GM23338 (cell line): ENCODE data around the gene NTM. TPM values are rescaled to one million over a fixed set of nuclear protein-coding genes. Genes with fewer than 3 reads are reported as not detected.

Experiments
- ATAC-seq: fragments of 200-7000 bp; cut with Tn5 transposase; 3 replicates; pipeline ENCODE4 v1.9.1; 2020
- DNase-seq: peaks from one replicate; pipeline ENCODE4 v3.0.0-alpha.2; 2015; ENCODE audit warnings: low spot score
- H2AFZ ChIP-seq: fragments of 200-600 bp; sonication (generic); 2 replicates; pipeline ENCODE4 v1.8.0; 2016; ENCODE audit warnings: antibody characterized with exemption, mild to moderate bottlenecking, moderate library complexity
- H3F3A ChIP-seq: fragments of 200-600 bp; sonication (generic); replicated peaks from 2 replicates; pipeline ENCODE4 v1.8.0; 2017; ENCODE audit warnings: antibody characterized with exemption, mixed run types, low read depth
- H3K27ac ChIP-seq: fragments of 200-600 bp; sonication (generic); 2 replicates; pipeline ENCODE4 v1.6.1; 2016; ENCODE audit warnings: low read depth
- H3K27me3 ChIP-seq: fragments of 200-600 bp; sonication (generic); 2 replicates; pipeline ENCODE4 v1.8.0; 2016; ENCODE audit warnings: mild to moderate bottlenecking, mixed run types, moderate library complexity; ENCODE audit not compliant: insufficient read depth
- H3K36me3 ChIP-seq: fragments of 200-600 bp; sonication (generic); 2 replicates; pipeline ENCODE4 v1.8.0; 2016; ENCODE audit warnings: mild to moderate bottlenecking; ENCODE audit not compliant: insufficient read depth
- H3K4me1 ChIP-seq: fragments of 200-600 bp; sonication (generic); 2 replicates; pipeline ENCODE4 v1.8.0; 2016; ENCODE audit warnings: mild to moderate bottlenecking, moderate library complexity; ENCODE audit not compliant: insufficient read depth
- H3K4me2 ChIP-seq: fragments of 200-600 bp; sonication (generic); 2 replicates; pipeline ENCODE4 v1.7.1; 2017; ENCODE audit warnings: mixed run types
- H3K4me3 ChIP-seq: fragments of 200-600 bp; sonication (generic); 2 replicates; pipeline ENCODE4 v1.6.1; 2016; ENCODE audit warnings: mixed run types
- H3K79me2 ChIP-seq: fragments of 200-600 bp; sonication (generic); replicated peaks from 2 replicates; pipeline ENCODE4 v1.8.0; 2017; ENCODE audit warnings: mild to moderate bottlenecking; ENCODE audit not compliant: insufficient read depth
- H3K9me2 ChIP-seq: fragments of 200-600 bp; sonication (generic); 2 replicates; pipeline ENCODE4 v1.8.0; 2017; ENCODE audit not compliant: insufficient read depth
- H4K20me1 ChIP-seq: fragments of 200-600 bp; sonication (generic); replicated peaks from 2 replicates; pipeline ENCODE4 v1.8.0; 2017; ENCODE audit warnings: mild to moderate bottlenecking; ENCODE audit not compliant: insufficient read depth
- H3K27ac Mint-ChIP-seq: 2 replicates; pipeline ENCODE4 v1.8.0; 2020; ENCODE audit warnings: inconsistent platforms, mild to moderate bottlenecking, moderate library complexity, mixed read lengths
- H3K27me3 Mint-ChIP-seq: 3 replicates; pipeline ENCODE4 v1.8.0; 2022; ENCODE audit warnings: low read depth, mild to moderate bottlenecking, moderate library complexity, mixed read lengths, inconsistent platforms; ENCODE audit not compliant: insufficient read depth, poor library complexity
- H3K36me3 Mint-ChIP-seq: 3 replicates; pipeline ENCODE4 v1.8.0; 2021; ENCODE audit warnings: low read depth, mild to moderate bottlenecking, inconsistent platforms, moderate library complexity, mixed read lengths
- H3K4me1 Mint-ChIP-seq: 3 replicates; pipeline ENCODE4 v1.8.0; 2020; ENCODE audit warnings: mild to moderate bottlenecking, inconsistent platforms, mixed read lengths
- H3K4me3 Mint-ChIP-seq: 3 replicates; pipeline ENCODE4 v1.8.0; 2021; ENCODE audit warnings: moderate library complexity, mild to moderate bottlenecking, inconsistent platforms, mixed read lengths
- H3K9me3 Mint-ChIP-seq: 3 replicates; pipeline ENCODE4 v1.8.0; 2020; ENCODE audit warnings: moderate library complexity, mild to moderate bottlenecking, inconsistent platforms, mixed read lengths
- CREB1 ChIP-seq: fragments of 250-450 bp; sonication (Bioruptor Pico); IDR thresholded peaks from 2 replicates; pipeline ENCODE4 v1.5.0; 2020; ENCODE audit warnings: low read depth, mild to moderate bottlenecking, moderate library complexity
- EZH2 ChIP-seq: fragments of 200-600 bp; sonication (generic); IDR thresholded peaks from one replicate; pipeline ENCODE4 v1.8.0; 2017; ENCODE audit warnings: antibody characterized with exemption, mild to moderate bottlenecking, low read depth; ENCODE audit not compliant: unreplicated experiment
- EZH2phosphoT487 ChIP-seq: fragments of 200-600 bp; sonication (generic); IDR thresholded peaks from one replicate; pipeline ENCODE4 v1.8.1; 2018; ENCODE audit warnings: antibody characterized with exemption; ENCODE audit not compliant: unreplicated experiment
- JUNB ChIP-seq: IDR thresholded peaks from one replicate; pipeline ENCODE4 v1.6.1; 2016; ENCODE audit warnings: antibody characterized with exemption; ENCODE audit not compliant: unreplicated experiment
- NANOG ChIP-seq: IDR thresholded peaks from 2 replicates; pipeline ENCODE4 v1.6.1; 2016; ENCODE audit warnings: antibody characterized with exemption, borderline replicate concordance
- STAT1 ChIP-seq: IDR thresholded peaks from one replicate; pipeline ENCODE4 v1.6.1; 2016; ENCODE audit warnings: antibody characterized with exemption; ENCODE audit not compliant: unreplicated experiment
- ZNF114 ChIP-seq: fragments of 250-450 bp; sonication (Bioruptor Pico); IDR thresholded peaks from 2 replicates; pipeline ENCODE4 v1.5.0; 2020; ENCODE audit warnings: mild to moderate bottlenecking, moderate library complexity
- ZNF331 ChIP-seq: fragments of 250-450 bp; sonication (Bioruptor Pico); IDR thresholded peaks from 2 replicates; pipeline ENCODE4 v1.5.0; 2020; ENCODE audit warnings: low read depth, mild to moderate bottlenecking, moderate library complexity
- polyA plus RNA-seq: library from polyadenylated mRNA; unstranded; fragments of >200 nt; fragmentation: Nextera tagmentation; extraction: Ambion mirVana; gene quantifications from 2 replicates; pipeline ENCODE4 v1.2.1, GENCODE V29; 2016
- total RNA-seq: library from RNA; depleted of rRNA; stranded (reverse); fragments of >200 nt; shearing (Covaris generic); gene quantifications from 2 replicates; pipeline ENCODE4 v1.2.3, GENCODE V29; 2014
- TF ChIP-seq, protein P1 (sequence below): IDR thresholded peaks from 2 replicates; pipeline ENCODE4 v1.6.1; 2016; ENCODE audit warnings: antibody characterized with exemption
- TF ChIP-seq, protein P2 (sequence below): fragments of 250-450 bp; sonication (Bioruptor Pico); IDR thresholded peaks from 2 replicates; pipeline ENCODE4 v1.5.0; 2020; ENCODE audit warnings: mild to moderate bottlenecking, moderate library complexity
- TF ChIP-seq, protein P3 (sequence below): IDR thresholded peaks from one replicate; pipeline ENCODE4 v1.6.1; 2018; ENCODE audit warnings: antibody characterized with exemption; ENCODE audit not compliant: unreplicated experiment

Gene NTM
- total and polyA plus RNA-seq, 2 experiments from 2014 or later, result 10.6 to 14.6 TPM

GRCh38 chr11:132352497-132352896 is 982.1 kb downstream of the NTM start:
- H3K36me3 Mint-ChIP-seq, result no peaks in the 10 kb centered on the region; the same call in 2 of the 3 replicates
- ATAC-seq (no peak), DNase-seq (no peak)
- Histone ChIP-seq H3K4me3 (no peak overlapping the region), H2AFZ (no peak overlapping the region), H3K79me2 (no peaks in the 10 kb centered on the region), H3F3A (no peaks in the 10 kb centered on the region), H4K20me1 (no peaks in the 10 kb centered on the region), H3K9me2 (peaks cover 7% of the 10 kb centered on the region; the same call in 1 of the 2 replicates), H3K4me2 (no peak overlapping the region), H3K4me1 (peaks cover 3% of the 10 kb centered on the region; the same call in 1 of the 2 replicates), H3K27me3 (no peaks in the 10 kb centered on the region), H3K27ac (no peak overlapping the region), H3K36me3 (no peaks in the 10 kb centered on the region)
- H3K4me3 Mint-ChIP-seq, result no peak overlapping the region
- no peaks in the 10 kb centered on the region for H3K9me3 Mint-ChIP-seq
- peaks cover 5% of the 10 kb centered on the region for H3K4me1 Mint-ChIP-seq
- peaks cover 2% of the 10 kb centered on the region for H3K27me3 Mint-ChIP-seq
- H3K27ac Mint-ChIP-seq, result no peak overlapping the region
- TF ChIP-seq JUNB, result no peak
- TF ChIP-seq STAT1, result no peak
- TF ChIP-seq, protein P1, sequence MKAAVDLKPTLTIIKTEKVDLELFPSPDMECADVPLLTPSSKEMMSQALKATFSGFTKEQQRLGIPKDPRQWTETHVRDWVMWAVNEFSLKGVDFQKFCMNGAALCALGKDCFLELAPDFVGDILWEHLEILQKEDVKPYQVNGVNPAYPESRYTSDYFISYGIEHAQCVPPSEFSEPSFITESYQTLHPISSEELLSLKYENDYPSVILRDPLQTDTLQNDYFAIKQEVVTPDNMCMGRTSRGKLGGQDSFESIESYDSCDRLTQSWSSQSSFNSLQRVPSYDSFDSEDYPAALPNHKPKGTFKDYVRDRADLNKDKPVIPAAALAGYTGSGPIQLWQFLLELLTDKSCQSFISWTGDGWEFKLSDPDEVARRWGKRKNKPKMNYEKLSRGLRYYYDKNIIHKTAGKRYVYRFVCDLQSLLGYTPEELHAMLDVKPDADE, result no peak
- no peak for TF ChIP-seq EZH2phosphoT487
- no peak for TF ChIP-seq EZH2
- no peak for TF ChIP-seq NANOG
- no peak for TF ChIP-seq ZNF114
- no peak for TF ChIP-seq ZNF331
- TF ChIP-seq, protein P2, sequence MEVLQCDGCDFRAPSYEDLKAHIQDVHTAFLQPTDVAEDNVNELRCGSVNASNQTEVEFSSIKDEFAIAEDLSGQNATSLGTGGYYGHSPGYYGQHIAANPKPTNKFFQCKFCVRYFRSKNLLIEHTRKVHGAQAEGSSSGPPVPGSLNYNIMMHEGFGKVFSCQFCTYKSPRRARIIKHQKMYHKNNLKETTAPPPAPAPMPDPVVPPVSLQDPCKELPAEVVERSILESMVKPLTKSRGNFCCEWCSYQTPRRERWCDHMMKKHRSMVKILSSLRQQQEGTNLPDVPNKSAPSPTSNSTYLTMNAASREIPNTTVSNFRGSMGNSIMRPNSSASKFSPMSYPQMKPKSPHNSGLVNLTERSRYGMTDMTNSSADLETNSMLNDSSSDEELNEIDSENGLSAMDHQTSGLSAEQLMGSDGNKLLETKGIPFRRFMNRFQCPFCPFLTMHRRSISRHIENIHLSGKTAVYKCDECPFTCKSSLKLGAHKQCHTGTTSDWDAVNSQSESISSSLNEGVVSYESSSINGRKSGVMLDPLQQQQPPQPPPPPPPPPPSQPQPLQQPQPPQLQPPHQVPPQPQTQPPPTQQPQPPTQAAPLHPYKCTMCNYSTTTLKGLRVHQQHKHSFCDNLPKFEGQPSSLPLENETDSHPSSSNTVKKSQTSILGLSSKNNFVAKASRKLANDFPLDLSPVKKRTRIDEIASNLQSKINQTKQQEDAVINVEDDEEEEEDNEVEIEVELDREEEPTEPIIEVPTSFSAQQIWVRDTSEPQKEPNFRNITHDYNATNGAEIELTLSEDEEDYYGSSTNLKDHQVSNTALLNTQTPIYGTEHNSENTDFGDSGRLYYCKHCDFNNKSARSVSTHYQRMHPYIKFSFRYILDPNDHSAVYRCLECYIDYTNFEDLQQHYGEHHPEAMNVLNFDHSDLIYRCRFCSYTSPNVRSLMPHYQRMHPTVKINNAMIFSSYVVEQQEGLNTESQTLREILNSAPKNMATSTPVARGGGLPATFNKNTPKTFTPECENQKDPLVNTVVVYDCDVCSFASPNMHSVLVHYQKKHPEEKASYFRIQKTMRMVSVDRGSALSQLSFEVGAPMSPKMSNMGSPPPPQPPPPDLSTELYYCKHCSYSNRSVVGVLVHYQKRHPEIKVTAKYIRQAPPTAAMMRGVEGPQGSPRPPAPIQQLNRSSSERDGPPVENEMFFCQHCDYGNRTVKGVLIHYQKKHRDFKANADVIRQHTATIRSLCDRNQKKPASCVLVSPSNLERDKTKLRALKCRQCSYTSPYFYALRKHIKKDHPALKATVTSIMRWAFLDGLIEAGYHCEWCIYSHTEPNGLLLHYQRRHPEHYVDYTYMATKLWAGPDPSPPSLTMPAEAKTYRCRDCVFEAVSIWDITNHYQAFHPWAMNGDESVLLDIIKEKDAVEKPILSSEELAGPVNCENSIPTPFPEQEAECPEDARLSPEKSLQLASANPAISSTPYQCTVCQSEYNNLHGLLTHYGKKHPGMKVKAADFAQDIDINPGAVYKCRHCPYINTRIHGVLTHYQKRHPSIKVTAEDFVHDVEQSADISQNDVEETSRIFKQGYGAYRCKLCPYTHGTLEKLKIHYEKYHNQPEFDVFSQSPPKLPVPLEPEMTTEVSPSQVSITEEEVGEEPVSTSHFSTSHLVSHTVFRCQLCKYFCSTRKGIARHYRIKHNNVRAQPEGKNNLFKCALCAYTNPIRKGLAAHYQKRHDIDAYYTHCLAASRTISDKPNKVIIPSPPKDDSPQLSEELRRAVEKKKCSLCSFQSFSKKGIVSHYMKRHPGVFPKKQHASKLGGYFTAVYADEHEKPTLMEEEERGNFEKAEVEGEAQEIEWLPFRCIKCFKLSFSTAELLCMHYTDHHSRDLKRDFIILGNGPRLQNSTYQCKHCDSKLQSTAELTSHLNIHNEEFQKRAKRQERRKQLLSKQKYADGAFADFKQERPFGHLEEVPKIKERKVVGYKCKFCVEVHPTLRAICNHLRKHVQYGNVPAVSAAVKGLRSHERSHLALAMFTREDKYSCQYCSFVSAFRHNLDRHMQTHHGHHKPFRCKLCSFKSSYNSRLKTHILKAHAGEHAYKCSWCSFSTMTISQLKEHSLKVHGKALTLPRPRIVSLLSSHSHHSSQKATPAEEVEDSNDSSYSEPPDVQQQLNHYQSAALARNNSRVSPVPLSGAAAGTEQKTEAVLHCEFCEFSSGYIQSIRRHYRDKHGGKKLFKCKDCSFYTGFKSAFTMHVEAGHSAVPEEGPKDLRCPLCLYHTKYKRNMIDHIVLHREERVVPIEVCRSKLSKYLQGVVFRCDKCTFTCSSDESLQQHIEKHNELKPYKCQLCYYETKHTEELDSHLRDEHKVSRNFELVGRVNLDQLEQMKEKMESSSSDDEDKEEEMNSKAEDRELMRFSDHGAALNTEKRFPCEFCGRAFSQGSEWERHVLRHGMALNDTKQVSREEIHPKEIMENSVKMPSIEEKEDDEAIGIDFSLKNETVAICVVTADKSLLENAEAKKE (CRISPR knock-in tag), result no peak
- no peak for TF ChIP-seq CREB1 (CRISPR knock-in tag)
- TF ChIP-seq, protein P3, sequence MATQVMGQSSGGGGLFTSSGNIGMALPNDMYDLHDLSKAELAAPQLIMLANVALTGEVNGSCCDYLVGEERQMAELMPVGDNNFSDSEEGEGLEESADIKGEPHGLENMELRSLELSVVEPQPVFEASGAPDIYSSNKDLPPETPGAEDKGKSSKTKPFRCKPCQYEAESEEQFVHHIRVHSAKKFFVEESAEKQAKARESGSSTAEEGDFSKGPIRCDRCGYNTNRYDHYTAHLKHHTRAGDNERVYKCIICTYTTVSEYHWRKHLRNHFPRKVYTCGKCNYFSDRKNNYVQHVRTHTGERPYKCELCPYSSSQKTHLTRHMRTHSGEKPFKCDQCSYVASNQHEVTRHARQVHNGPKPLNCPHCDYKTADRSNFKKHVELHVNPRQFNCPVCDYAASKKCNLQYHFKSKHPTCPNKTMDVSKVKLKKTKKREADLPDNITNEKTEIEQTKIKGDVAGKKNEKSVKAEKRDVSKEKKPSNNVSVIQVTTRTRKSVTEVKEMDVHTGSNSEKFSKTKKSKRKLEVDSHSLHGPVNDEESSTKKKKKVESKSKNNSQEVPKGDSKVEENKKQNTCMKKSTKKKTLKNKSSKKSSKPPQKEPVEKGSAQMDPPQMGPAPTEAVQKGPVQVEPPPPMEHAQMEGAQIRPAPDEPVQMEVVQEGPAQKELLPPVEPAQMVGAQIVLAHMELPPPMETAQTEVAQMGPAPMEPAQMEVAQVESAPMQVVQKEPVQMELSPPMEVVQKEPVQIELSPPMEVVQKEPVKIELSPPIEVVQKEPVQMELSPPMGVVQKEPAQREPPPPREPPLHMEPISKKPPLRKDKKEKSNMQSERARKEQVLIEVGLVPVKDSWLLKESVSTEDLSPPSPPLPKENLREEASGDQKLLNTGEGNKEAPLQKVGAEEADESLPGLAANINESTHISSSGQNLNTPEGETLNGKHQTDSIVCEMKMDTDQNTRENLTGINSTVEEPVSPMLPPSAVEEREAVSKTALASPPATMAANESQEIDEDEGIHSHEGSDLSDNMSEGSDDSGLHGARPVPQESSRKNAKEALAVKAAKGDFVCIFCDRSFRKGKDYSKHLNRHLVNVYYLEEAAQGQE, result no peak
